IMR-90 (cell line): ENCODE data around the gene FARP1.

Experiments
- BHLHE40 ChIP-seq: fragments of 150-350 bp; IDR thresholded peaks from 2 replicates; pipeline ENCODE4 v1.6.1; 2016; ENCODE audit warnings: mild to moderate bottlenecking, low read depth, low read length
- CEBPB ChIP-seq: IDR thresholded peaks from 2 replicates; pipeline ENCODE4 v1.6.1; 2012; ENCODE audit warnings: low read depth, low read length, improper control_type of control experiment
- CHD1 ChIP-seq: IDR thresholded peaks from 2 replicates; pipeline ENCODE4 v1.6.1; 2012; ENCODE audit warnings: low read depth, low read length, improper control_type of control experiment
- FOS ChIP-seq: fragments of 150-350 bp; IDR thresholded peaks from 2 replicates; pipeline ENCODE4 v1.6.1; 2016; ENCODE audit warnings: low read depth, low read length
- MAFK ChIP-seq: IDR thresholded peaks from 2 replicates; pipeline ENCODE4 v1.6.1; 2012; ENCODE audit warnings: low read depth, low read length, improper control_type of control experiment
- MAZ ChIP-seq: IDR thresholded peaks from 2 replicates; pipeline ENCODE4 v1.6.1; 2012; ENCODE audit warnings: low read depth, mild to moderate bottlenecking, low read length, improper control_type of control experiment, moderate library complexity, borderline replicate concordance
- MXI1 ChIP-seq: IDR thresholded peaks from 2 replicates; pipeline ENCODE4 v1.6.1; 2012; ENCODE audit warnings: low read depth, mild to moderate bottlenecking, low read length, moderate library complexity, borderline replicate concordance
- POLR2A ChIP-seq: IDR thresholded peaks from 2 replicates; pipeline ENCODE4 v1.6.1; 2012; ENCODE audit warnings: mild to moderate bottlenecking, low read depth, low read length
- RCOR1 ChIP-seq: IDR thresholded peaks from 2 replicates; pipeline ENCODE4 v1.6.1; 2012; ENCODE audit warnings: mild to moderate bottlenecking, low read length, improper control_type of control experiment; ENCODE audit not compliant: insufficient replicate concordance
- RFX5 ChIP-seq: IDR thresholded peaks from 2 replicates; pipeline ENCODE4 v1.8.0; 2012; ENCODE audit warnings: low read depth, mild to moderate bottlenecking, low read length, moderate library complexity
- SMC3 ChIP-seq: fragments of 150-350 bp; IDR thresholded peaks from 2 replicates; pipeline ENCODE4 v1.6.1; 2016; ENCODE audit warnings: low read depth, mild to moderate bottlenecking, antibody characterized with exemption, low read length, moderate library complexity
- TF ChIP-seq, protein P1 (sequence below): conservative IDR thresholded peaks from 2 replicates; pipeline ENCODE4 v1.5.1; 2012; ENCODE audit warnings: mild to moderate bottlenecking, low read depth, low read length, improper control_type of control experiment
- TF ChIP-seq, protein P2 (sequence below): fragments of 150-350 bp; IDR thresholded peaks from 2 replicates; pipeline ENCODE4 v1.6.1; 2016; ENCODE audit warnings: low read depth, mild to moderate bottlenecking, low read length, moderate library complexity, borderline replicate concordance
- TF ChIP-seq, protein P3 (sequence below): fragments of 150-350 bp; IDR thresholded peaks from 2 replicates; pipeline ENCODE4 v1.6.1; 2017; ENCODE audit warnings: mild to moderate bottlenecking, antibody characterized with exemption, low read length, low read depth

DNA sequence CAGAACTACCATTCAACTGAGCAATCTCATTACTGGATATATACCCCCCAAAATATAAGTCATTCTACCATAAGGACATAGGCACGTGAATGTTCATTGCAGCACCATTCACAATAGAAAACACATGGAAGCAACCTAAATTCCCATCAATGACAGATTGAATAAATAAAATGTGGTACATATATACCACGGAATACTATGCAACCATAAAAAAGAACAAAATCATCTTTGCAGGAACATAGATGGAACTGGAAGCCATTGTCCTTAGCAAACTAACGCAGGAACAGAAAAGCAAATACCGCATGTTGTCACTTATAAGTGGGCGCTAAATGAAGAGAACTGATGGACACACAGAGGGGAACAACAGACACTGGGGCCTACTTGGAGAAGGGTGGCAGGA lies 20.0 kb downstream of the FARP1 start:
- TF ChIP-seq, protein P1, sequence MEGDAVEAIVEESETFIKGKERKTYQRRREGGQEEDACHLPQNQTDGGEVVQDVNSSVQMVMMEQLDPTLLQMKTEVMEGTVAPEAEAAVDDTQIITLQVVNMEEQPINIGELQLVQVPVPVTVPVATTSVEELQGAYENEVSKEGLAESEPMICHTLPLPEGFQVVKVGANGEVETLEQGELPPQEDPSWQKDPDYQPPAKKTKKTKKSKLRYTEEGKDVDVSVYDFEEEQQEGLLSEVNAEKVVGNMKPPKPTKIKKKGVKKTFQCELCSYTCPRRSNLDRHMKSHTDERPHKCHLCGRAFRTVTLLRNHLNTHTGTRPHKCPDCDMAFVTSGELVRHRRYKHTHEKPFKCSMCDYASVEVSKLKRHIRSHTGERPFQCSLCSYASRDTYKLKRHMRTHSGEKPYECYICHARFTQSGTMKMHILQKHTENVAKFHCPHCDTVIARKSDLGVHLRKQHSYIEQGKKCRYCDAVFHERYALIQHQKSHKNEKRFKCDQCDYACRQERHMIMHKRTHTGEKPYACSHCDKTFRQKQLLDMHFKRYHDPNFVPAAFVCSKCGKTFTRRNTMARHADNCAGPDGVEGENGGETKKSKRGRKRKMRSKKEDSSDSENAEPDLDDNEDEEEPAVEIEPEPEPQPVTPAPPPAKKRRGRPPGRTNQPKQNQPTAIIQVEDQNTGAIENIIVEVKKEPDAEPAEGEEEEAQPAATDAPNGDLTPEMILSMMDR: no peak
- no peak for TF ChIP-seq BHLHE40
- TF ChIP-seq RFX5: no peak
- TF ChIP-seq MAZ: no peak
- TF ChIP-seq POLR2A: no peak
- TF ChIP-seq, protein P2, sequence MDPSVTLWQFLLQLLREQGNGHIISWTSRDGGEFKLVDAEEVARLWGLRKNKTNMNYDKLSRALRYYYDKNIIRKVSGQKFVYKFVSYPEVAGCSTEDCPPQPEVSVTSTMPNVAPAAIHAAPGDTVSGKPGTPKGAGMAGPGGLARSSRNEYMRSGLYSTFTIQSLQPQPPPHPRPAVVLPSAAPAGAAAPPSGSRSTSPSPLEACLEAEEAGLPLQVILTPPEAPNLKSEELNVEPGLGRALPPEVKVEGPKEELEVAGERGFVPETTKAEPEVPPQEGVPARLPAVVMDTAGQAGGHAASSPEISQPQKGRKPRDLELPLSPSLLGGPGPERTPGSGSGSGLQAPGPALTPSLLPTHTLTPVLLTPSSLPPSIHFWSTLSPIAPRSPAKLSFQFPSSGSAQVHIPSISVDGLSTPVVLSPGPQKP: no peak
- TF ChIP-seq MAFK: no peak
- TF ChIP-seq MXI1: no peak
- no peak for TF ChIP-seq FOS
- TF ChIP-seq, protein P3, sequence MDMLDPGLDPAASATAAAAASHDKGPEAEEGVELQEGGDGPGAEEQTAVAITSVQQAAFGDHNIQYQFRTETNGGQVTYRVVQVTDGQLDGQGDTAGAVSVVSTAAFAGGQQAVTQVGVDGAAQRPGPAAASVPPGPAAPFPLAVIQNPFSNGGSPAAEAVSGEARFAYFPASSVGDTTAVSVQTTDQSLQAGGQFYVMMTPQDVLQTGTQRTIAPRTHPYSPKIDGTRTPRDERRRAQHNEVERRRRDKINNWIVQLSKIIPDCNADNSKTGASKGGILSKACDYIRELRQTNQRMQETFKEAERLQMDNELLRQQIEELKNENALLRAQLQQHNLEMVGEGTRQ: no peak
- TF ChIP-seq RCOR1: no peak
- no peak for TF ChIP-seq CEBPB
- no peak for TF ChIP-seq CHD1
- no peak for TF ChIP-seq SMC3
